SJSA1 (cell line): ENCODE measurements around the gene RRAS. TPM values are rescaled to one million over a fixed set of nuclear protein-coding genes. Genes with fewer than 3 reads are reported as not detected.

Source experiments
- DNase-seq, 2 experiments: peaks; one replicate each; pipeline ENCODE4 v3.0.0-alpha.2; 2015 to 2020; ENCODE audit warnings: low spot score in 2 of 2, low read depth in 1 of 2
- H3K27ac ChIP-seq: fragments of 250-450 bp; sonication (Bioruptor Pico); 2 replicates; pipeline ENCODE4 v1.5.1; 2020; ENCODE audit warnings: mild to moderate bottlenecking, moderate library complexity
- H3K27me3 ChIP-seq: fragments of 250-450 bp; sonication (Bioruptor Pico); replicated peaks from 2 replicates; pipeline ENCODE4 v1.5.1; 2020; ENCODE audit warnings: mild to moderate bottlenecking, moderate library complexity
- H3K36me3 ChIP-seq: fragments of 250-450 bp; sonication (Bioruptor Pico); 2 replicates; pipeline ENCODE4 v1.5.1; 2020; ENCODE audit warnings: mild to moderate bottlenecking
- H3K4me1 ChIP-seq: fragments of 250-450 bp; sonication (Bioruptor Pico); replicated peaks from 2 replicates; pipeline ENCODE4 v1.6.1; 2021; ENCODE audit warnings: mild to moderate bottlenecking
- H3K4me3 ChIP-seq: fragments of 250-450 bp; sonication (Bioruptor Pico); 2 replicates; pipeline ENCODE4 v1.5.1; 2020; ENCODE audit warnings: mild to moderate bottlenecking
- H3K9me3 ChIP-seq: fragments of 250-450 bp; sonication (Bioruptor Pico); replicated peaks from 2 replicates; pipeline ENCODE4 v1.5.1; 2020; ENCODE audit warnings: mild to moderate bottlenecking
- total RNA-seq: library from RNA; depleted of rRNA; stranded (reverse); fragments of >200 nt; shearing (Covaris generic); gene quantifications from 2 replicates; pipeline ENCODE4 v1.2.3, GENCODE V29; 2014

Gene RRAS
- total RNA-seq, 1 experiment from 2014 or later, result 30.6 TPM

- peaks cover 57% of the 10 kb centered on the region for H3K36me3 ChIP-seq
- no peaks in the 10 kb centered on the region for H3K9me3 ChIP-seq
- peak; percentile 67 to 92 for DNase-seq
- no peaks in the 10 kb centered on the region for H3K27me3 ChIP-seq
- H3K4me3 ChIP-seq, result no peak overlapping the region
- H3K27ac ChIP-seq, result no peak overlapping the region
- peaks cover 18% of the 10 kb centered on the region for H3K4me1 ChIP-seq
Measured at GRCh38 chr19:49680421-49681351, 40.7 kb upstream of the RRAS start.

GRCh38 chr19:49679771-49680413 lies 39.9 kb upstream of the RRAS start:
- Histone ChIP-seq H3K9me3 (no peaks in the 10 kb centered on the region), H3K27ac (no peak overlapping the region), H3K4me3 (no peak overlapping the region), H3K4me1 (peaks cover 18% of the 10 kb centered on the region), H3K27me3 (no peaks in the 10 kb centered on the region), H3K36me3 (peaks cover 51% of the 10 kb centered on the region)
- peak in 1 of 2 experiments; percentile 41 for DNase-seq

- Histone ChIP-seq H3K27me3 (no peaks in the 10 kb centered on the region), H3K36me3 (peaks cover 44% of the 10 kb centered on the region), H3K27ac (no peak overlapping the region), H3K4me3 (no peak overlapping the region), H3K4me1 (peaks cover 18% of the 10 kb centered on the region), H3K9me3 (no peaks in the 10 kb centered on the region)
- DNase-seq, result no peak
Measured at GRCh38 chr19:49678985-49679770, 39.2 kb upstream of the RRAS start.

- peak overlapping the region; percentile 92 for H3K4me3 ChIP-seq
- H3K9me3 ChIP-seq, result no peaks in the 10 kb centered on the region
- H3K27me3 ChIP-seq, result no peaks in the 10 kb centered on the region
- peak; percentile 69 to 83 for DNase-seq
- peaks cover 18% of the 10 kb centered on the region for H3K4me1 ChIP-seq
- peak overlapping the region; percentile 79; the same call in 1 of the 2 replicates for H3K27ac ChIP-seq
- H3K36me3 ChIP-seq, result peaks cover 33% of the 10 kb centered on the region
Measured at GRCh38 chr19:49677901-49678674, 38.1 kb upstream of the RRAS start.

- Histone ChIP-seq H3K27me3 (no peaks in the 10 kb centered on the region), H3K4me3 (peak within 1 kb of the TSS; percentile 92), H3K27ac (peak within 1 kb of the TSS; percentile 94), H3K9me3 (no peaks in the 10 kb centered on the region), H3K36me3 (peaks cover 29% of the 10 kb centered on the region), H3K4me1 (peaks cover 18% of the 10 kb centered on the region)
- peak in 1 of 2 experiments; percentile 57 for DNase-seq
Measured at GRCh38 chr19:49677231-49677900, 37.4 kb upstream of the RRAS start, which contains the start of gene PRMT1. PRMT1 (plus strand) TSS chr19:49677271; CDS start chr19:49677281, 10 bp downstream.

- Histone ChIP-seq H3K4me1 (peaks cover 23% of the 10 kb centered on the region), H3K36me3 (peaks cover 29% of the 10 kb centered on the region), H3K27ac (peak overlapping the region; percentile 79), H3K9me3 (no peaks in the 10 kb centered on the region), H3K4me3 (peak overlapping the region; percentile 92), H3K27me3 (no peaks in the 10 kb centered on the region)
- peak; percentile 99 to 100 for DNase-seq
Measured at GRCh38 chr19:49676784-49677230, 36.9 kb upstream of the RRAS start.

- DNase-seq, result peak in 1 of 2 experiments; percentile 83
- Histone ChIP-seq H3K4me3 (peak overlapping the region; percentile 92), H3K27ac (peak overlapping the region; percentile 94), H3K27me3 (no peaks in the 10 kb centered on the region), H3K4me1 (peaks cover 23% of the 10 kb centered on the region), H3K36me3 (peaks cover 26% of the 10 kb centered on the region), H3K9me3 (no peaks in the 10 kb centered on the region)
Measured at GRCh38 chr19:49676136-49676783, 36.3 kb upstream of the RRAS start.

- H3K27ac ChIP-seq, result no peak overlapping the region
Measured at GRCh38 chr19:49672131-49672919, 32.4 kb upstream of the RRAS start.

GRCh38 chr19:49669516-49669915 lies 29.6 kb upstream of the RRAS start:
- no peak overlapping the region for H3K27ac ChIP-seq
- H3K4me1 ChIP-seq, result peaks cover 19% of the 10 kb centered on the region
- H3K9me3 ChIP-seq, result no peaks in the 10 kb centered on the region
- peaks cover 43% of the 10 kb centered on the region for H3K36me3 ChIP-seq
- no peaks in the 10 kb centered on the region for H3K27me3 ChIP-seq
- DNase-seq, result no peak
- no peak overlapping the region for H3K4me3 ChIP-seq

More at GRCh38 chr19:49672131-49672919, 32.4 kb upstream of the RRAS start:
- DNase-seq, result peak; percentile 67 to 81
- Histone ChIP-seq H3K9me3 (no peaks in the 10 kb centered on the region), H3K36me3 (peaks cover 37% of the 10 kb centered on the region), H3K27me3 (no peaks in the 10 kb centered on the region), H3K4me1 (peaks cover 13% of the 10 kb centered on the region), H3K4me3 (no peak overlapping the region)

GRCh38 chr19:49667473-49667872 lies 27.5 kb upstream of the RRAS start:
- no peak overlapping the region for H3K27ac ChIP-seq
- H3K9me3 ChIP-seq, result no peaks in the 10 kb centered on the region
- no peaks in the 10 kb centered on the region for H3K27me3 ChIP-seq
- no peak overlapping the region for H3K4me3 ChIP-seq
- no peak for DNase-seq
- peaks cover 49% of the 10 kb centered on the region for H3K36me3 ChIP-seq
- peaks cover 25% of the 10 kb centered on the region for H3K4me1 ChIP-seq

- no peaks in the 10 kb centered on the region for H3K9me3 ChIP-seq
- H3K27me3 ChIP-seq, result no peaks in the 10 kb centered on the region
Measured at GRCh38 chr19:49666120-49666444, 26.1 kb upstream of the RRAS start.

More at GRCh38 chr19:49666120-49666444, 26.1 kb upstream of the RRAS start:
- peaks cover 54% of the 10 kb centered on the region for H3K36me3 ChIP-seq
- peaks cover 20% of the 10 kb centered on the region for H3K4me1 ChIP-seq
- H3K27ac ChIP-seq, result peak overlapping the region; percentile 11; the same call in 1 of the 2 replicates
- peak overlapping the region; percentile 56 for H3K4me3 ChIP-seq
- no peak for DNase-seq
